ENCODE results near the gene RBMS1. TPM values are rescaled to one million over a fixed set of nuclear protein-coding genes. Genes with fewer than 3 reads are reported as not detected.
A peak's percentile ranks its signal among the peaks of the same experiment; 100 is the strongest.

The RBMS1 gene
- total and polyA plus RNA-seq, 2 of the 4 experiments (the other 2 are of a cell fraction) = 43.5 to 64.9 TPM

- in situ Hi-C loops (cut with MboI; ENCODE audit: low sequenced_read_pairs) = no loop called here
- peak overlapping the region; percentile 74 for H3K14ac ChIP-seq (replicated peaks; ENCODE audit: low read depth, low read length)
- H3K27ac ChIP-seq (ENCODE audit: insufficient read depth, low read length) = peak overlapping the region; percentile 92
- no TSS peak for BruUV-seq (replicated peaks)
- H3K9ac ChIP-seq (ENCODE audit: low read depth, low read length) = peak overlapping the region; percentile 99
- dilution Hi-C loops (cut with HindIII; ENCODE audit: low sequenced_read_pairs, unreplicated experiment) = no loop called here
- peaks cover 24% of the 10 kb centered on the region for H3K9me1 ChIP-seq (ENCODE audit: insufficient read depth, low read length)
- ChIA-PET CTCF (interaction anchor here (0.5 kb wide), 1 partner anchor 669 kb away, joined by 3 read pairs; no protein-coding TSS in a partner anchor), POLR2A (ENCODE audit: unreplicated experiment) (interaction anchor here (0.5 kb wide), 1 partner anchor 296 kb away, joined by 5 read pairs; no protein-coding TSS in a partner anchor)
- peak overlapping the region; percentile 95 for H3K4me2 ChIP-seq (ENCODE audit: low read depth, low read length)
- ATAC-seq (ENCODE audit: low read depth) (peak; percentile 76), DNase-seq (peak; percentile 54)
- peak overlapping the region; percentile 77 for H2BK5ac ChIP-seq (ENCODE audit: low read depth, low read length, poor library complexity, severe bottlenecking)
- H2AK5ac ChIP-seq (ENCODE audit: low read depth, low read length) = no peak overlapping the region
- peak overlapping the region; percentile 95 for H3K4ac ChIP-seq (ENCODE audit: low read depth, low read length)
- H3K27me3 ChIP-seq (ENCODE audit: control insufficient read depth, insufficient read depth, low read length) = no peaks in the 10 kb centered on the region
- H2AFZ ChIP-seq (replicated peaks; ENCODE audit: low read length, poor library complexity) = peak overlapping the region; percentile 83
- peak overlapping the region; percentile 99 for H3K4me3 ChIP-seq (ENCODE audit: insufficient read depth, low read depth, low read length)
- H3K36me3 ChIP-seq (ENCODE audit: control insufficient read depth, insufficient read depth, low read length) = peaks cover 3% of the 10 kb centered on the region; the same call in 1 of the 2 replicates
- peaks cover 30% of the 10 kb centered on the region for H3K4me1 ChIP-seq (ENCODE audit: control insufficient read depth, insufficient read depth, low read length)
- intact Hi-C loops (cut with micrococcal nuclease) = loop anchor here (1.0 to 10.0 kb wide), 8 partner anchors 83 to 563 kb away; partner anchors contain the start of gene RBMS1
- no peaks in the 10 kb centered on the region for H3K9me3 ChIP-seq (ENCODE audit: control insufficient read depth, insufficient read depth, low read length)
- 1% methylated on average over 63 of the region's 120 CpGs; no CpG with 5 or more reads in 1 of the 2 experiments for whole genome bisulfite sequencing, 2 experiments (ENCODE audit: extremely low coverage in 2 of 2, insufficient read length in 1 of 2)
- H3K18ac ChIP-seq (ENCODE audit: low read depth, low read length) = peak overlapping the region; percentile 90
- peaks cover 15 to 69% of the 10 kb centered on the region in 2 experiments; a peak in 3 of 4 replicates for H3K79me1 ChIP-seq (ENCODE audit: low read depth in 1 of 2, low read length in 2 of 2)
- H4K8ac ChIP-seq (ENCODE audit: low read depth in 2 of 2, low read length in 2 of 2) = peak overlapping the region; percentile 80 to 82
- peak overlapping the region; percentile 75 for H2BK120ac ChIP-seq (ENCODE audit: low read depth, low read length)
- H4K20me1 ChIP-seq (ENCODE audit: insufficient read depth, low read length) = peaks cover 45% of the 10 kb centered on the region
- no peak overlapping the region for H2BK15ac ChIP-seq (ENCODE audit: low read depth, low read length)
- TF ChIP-seq USF2 (IDR thresholded peaks at IDR 0.05; ENCODE audit: low read depth, low read length) = no peak
- no peak for TF ChIP-seq ELK1 (IDR thresholded peaks at IDR 0.05; ENCODE audit: borderline replicate concordance, low read depth, low read length)
- TF ChIP-seq MXI1 (IDR thresholded peaks at IDR 0.05; ENCODE audit: borderline replicate concordance, low read depth, low read length) = no peak
- TF ChIP-seq SMC3 (IDR thresholded peaks at IDR 0.05; ENCODE audit: low read depth, low read length) = no peak
- no peak for TF ChIP-seq NFE2L2 (IDR thresholded peaks at IDR 0.05; ENCODE audit: low read depth, low read length)
- peak; percentile 63 for TF ChIP-seq POLR2A (IDR thresholded peaks at IDR 0.05; ENCODE audit: low read depth, low read length)
- no peak for TF ChIP-seq MAFK (IDR thresholded peaks at IDR 0.05; ENCODE audit: low read depth, low read length)
- TF ChIP-seq RAD21 (IDR thresholded peaks at IDR 0.05; ENCODE audit: low read length) = peak; percentile 15; the same call in 1 of the 2 replicates
- no peak for TF ChIP-seq RCOR1 (IDR thresholded peaks at IDR 0.05; ENCODE audit: insufficient replicate concordance, low read length)
- TF ChIP-seq CEBPB (IDR thresholded peaks at IDR 0.05; ENCODE audit: low read depth, low read length) = no peak
- TF ChIP-seq RFX5 (IDR thresholded peaks at IDR 0.05; ENCODE audit: low read depth, low read length) = no peak
- TF ChIP-seq BHLHE40 (IDR thresholded peaks at IDR 0.05; ENCODE audit: low read depth, low read length) = peak; percentile 33; the same call in 1 of the 2 replicates
- peak; percentile 89; the same call in 1 of the 2 replicates for TF ChIP-seq CHD1 (IDR thresholded peaks at IDR 0.05; ENCODE audit: low read depth, low read length)
- TF ChIP-seq MAZ (IDR thresholded peaks at IDR 0.05; ENCODE audit: borderline replicate concordance, low read depth, low read length) = peak; percentile 66; the same call in 1 of the 2 replicates
- H3K23ac ChIP-seq (ENCODE audit: low read depth, low read length) = peak overlapping the region; percentile 83; the same call in 1 of the 2 replicates
- peak overlapping the region; percentile 91 for H2AK9ac ChIP-seq (replicated peaks; ENCODE audit: low read depth, low read length, poor library complexity)
- no peak overlapping the region for H2BK20ac ChIP-seq (ENCODE audit: low read depth, low read length)
- peak overlapping the region; percentile 90; the same call in 1 of the 2 replicates for H4K5ac ChIP-seq (ENCODE audit: low read depth, low read length)
- H3K56ac ChIP-seq (ENCODE audit: extremely low read depth, insufficient read depth, low read length) = peak overlapping the region; percentile 78
- peak overlapping the region; percentile 76 for H4K91ac ChIP-seq (ENCODE audit: insufficient read depth, low read depth, low read length)
Measured at GRCh38 chr2:160407393-160408172, 86.0 kb downstream of the RBMS1 start.

Data from IMR-90 (cell line).